SK-N-SH (cell line): ENCODE data around the gene BMAL1.

Experiments
- CTCF ChIP-seq: fragments of 200-600 bp; sonication (generic); IDR thresholded peaks from 2 replicates; pipeline ENCODE4 v1.6.1; 2017; ENCODE audit warnings: antibody characterized with exemption, mild to moderate bottlenecking, moderate library complexity
- ELF1 ChIP-seq: IDR thresholded peaks from 2 replicates; pipeline ENCODE4 v1.4.0; 2012
- EP300 ChIP-seq, 2 experiments: IDR thresholded peaks; 2 replicates each; pipeline versions ENCODE4 v1.4.0 to v1.6.1; 2012; ENCODE audit warnings: borderline replicate concordance in 1 of 2, low read depth in 1 of 2, low read length in 1 of 2
- EZH2phosphoT487 ChIP-seq: fragments of 200-600 bp; sonication (generic); IDR thresholded peaks from 2 replicates; pipeline ENCODE4 v1.6.1; 2017; ENCODE audit warnings: low read depth, mixed run types, mild to moderate bottlenecking, antibody characterized with exemption, moderate library complexity, borderline replicate concordance
- MAX ChIP-seq: IDR thresholded peaks from 2 replicates; pipeline ENCODE4 v1.4.0; 2012; ENCODE audit warnings: low read depth
- MXI1 ChIP-seq: IDR thresholded peaks from 2 replicates; pipeline ENCODE4 v1.6.1; 2012; ENCODE audit warnings: mild to moderate bottlenecking, low read depth, low read length, improper control_type of control experiment
- PBX3 ChIP-seq: IDR thresholded peaks from 2 replicates; pipeline ENCODE4; 2012
- POLR2AphosphoS5 ChIP-seq: IDR thresholded peaks from 2 replicates; pipeline ENCODE4 v1.6.1; 2012; ENCODE audit warnings: low read depth, low read length
- REST ChIP-seq: IDR thresholded peaks from 2 replicates; pipeline ENCODE4 v1.6.1; 2012; ENCODE audit warnings: mild to moderate bottlenecking, low read depth, low read length, moderate library complexity
- RFX5 ChIP-seq: IDR thresholded peaks from 2 replicates; pipeline ENCODE4 v1.6.1; 2012; ENCODE audit warnings: mild to moderate bottlenecking, improper control_type of control experiment, low read length
- RXRA ChIP-seq: IDR thresholded peaks from 2 replicates; pipeline ENCODE4 v1.4.0; 2012; ENCODE audit warnings: low read depth, mild to moderate bottlenecking, borderline replicate concordance
- TAF1 ChIP-seq: IDR thresholded peaks from 2 replicates; pipeline ENCODE4 v1.6.1; 2012; ENCODE audit warnings: low read depth, mild to moderate bottlenecking, low read length, moderate library complexity, borderline replicate concordance
- USF2 ChIP-seq: fragments of 150-350 bp; IDR thresholded peaks from 2 replicates; pipeline ENCODE4 v1.6.1; 2017; ENCODE audit warnings: antibody characterized with exemption, low read length, low read depth, borderline replicate concordance

- TF ChIP-seq CTCF: no peak
- no peak for TF ChIP-seq RXRA
- no peak for TF ChIP-seq REST
- TF ChIP-seq MXI1: no peak
- TF ChIP-seq POLR2AphosphoS5: no peak
- TF ChIP-seq TAF1: no peak
- TF ChIP-seq PBX3: no peak
- no peak for TF ChIP-seq ELF1
- no peak for TF ChIP-seq USF2
- no peak for TF ChIP-seq MAX
- TF ChIP-seq RFX5: no peak
- TF ChIP-seq EZH2phosphoT487: no peak
- no peak for TF ChIP-seq EP300 (IDR thresholded peaks at IDR 0.05; ENCODE audit: borderline replicate concordance in 1 of 2, low read depth in 1 of 2, low read length in 1 of 2)
These were observed 9.4 kb downstream of the BMAL1 start for GRCh38 chr11:13287036-13287435.
